Measurements from ENCODE around the gene PAQR5. TPM values are rescaled to one million over a fixed set of nuclear protein-coding genes. Genes with fewer than 3 reads are reported as not detected.

PAQR5 gene
- total and polyA plus RNA-seq, 2 donors (not counting 3 experiments of a cell fraction or from before 2014, with no cell fraction given): 0.08 to 0.09 TPM

DNA sequence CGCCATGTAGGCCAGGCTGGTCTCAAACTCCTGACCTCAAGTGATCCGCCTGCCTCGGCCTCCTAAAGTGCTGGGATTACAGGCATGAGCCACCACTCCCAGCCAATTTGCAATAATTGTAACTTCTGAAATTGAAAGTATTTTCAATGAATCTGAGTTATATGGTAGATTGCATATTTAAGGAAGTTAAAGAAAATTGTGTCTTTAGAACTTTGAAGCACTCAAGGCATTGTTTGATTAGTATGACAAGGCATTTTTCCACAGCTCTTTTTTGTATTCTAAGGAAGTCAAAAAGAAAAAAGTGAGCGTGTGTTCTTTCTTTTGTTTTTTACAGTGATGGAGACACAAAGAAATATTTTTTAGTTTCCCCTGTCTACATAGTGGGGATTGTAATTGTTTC is 138.2 kb downstream of the PAQR5 start:
- Histone ChIP-seq H3K4me2 (ENCODE audit: insufficient read depth, low read length) (no peak overlapping the region), H3K9me3 (replicated peaks; ENCODE audit: control insufficient read depth, insufficient read depth, low read length) (no peaks in the 10 kb centered on the region), H3K9ac (replicated peaks; ENCODE audit: extremely low read depth, insufficient read depth, low read length) (no peak overlapping the region), H3K27ac (ENCODE audit: insufficient read depth, low read depth, low read length) (no peak overlapping the region), H3K4me1 (ENCODE audit: control insufficient read depth, extremely low read depth, insufficient read depth, low read length) (no peaks in the 10 kb centered on the region), H3K4me3 (replicated peaks in 1 of 3; ENCODE audit: insufficient read depth in 1 of 3, low read depth in 1 of 3, low read length in 3 of 3) (no peak overlapping the region), H3K27me3 (ENCODE audit: control insufficient read depth in 2 of 2, insufficient read depth in 2 of 2, low read length in 2 of 2) (no peaks in the 10 kb centered on the region), H3K9me1 (replicated peaks; ENCODE audit: control insufficient read depth, extremely low read depth, insufficient read depth, low read length) (no peaks in the 10 kb centered on the region), H2AFZ (ENCODE audit: low read depth, low read length) (no peak overlapping the region), H3K79me2 (ENCODE audit: control insufficient read depth, insufficient read depth, low read length) (peaks cover 7% of the 10 kb centered on the region), H3K36me3 (ENCODE audit: control insufficient read depth in 2 of 2, extremely low read depth in 1 of 2, insufficient read depth in 2 of 2, low read length in 2 of 2) (peaks cover 6 to 34% of the 10 kb centered on the region in 2 experiments), H4K20me1 (replicated peaks; ENCODE audit: control insufficient read depth, extremely low read depth, insufficient read depth, low read length) (no peaks in the 10 kb centered on the region)
- TF ChIP-seq, protein P1, sequence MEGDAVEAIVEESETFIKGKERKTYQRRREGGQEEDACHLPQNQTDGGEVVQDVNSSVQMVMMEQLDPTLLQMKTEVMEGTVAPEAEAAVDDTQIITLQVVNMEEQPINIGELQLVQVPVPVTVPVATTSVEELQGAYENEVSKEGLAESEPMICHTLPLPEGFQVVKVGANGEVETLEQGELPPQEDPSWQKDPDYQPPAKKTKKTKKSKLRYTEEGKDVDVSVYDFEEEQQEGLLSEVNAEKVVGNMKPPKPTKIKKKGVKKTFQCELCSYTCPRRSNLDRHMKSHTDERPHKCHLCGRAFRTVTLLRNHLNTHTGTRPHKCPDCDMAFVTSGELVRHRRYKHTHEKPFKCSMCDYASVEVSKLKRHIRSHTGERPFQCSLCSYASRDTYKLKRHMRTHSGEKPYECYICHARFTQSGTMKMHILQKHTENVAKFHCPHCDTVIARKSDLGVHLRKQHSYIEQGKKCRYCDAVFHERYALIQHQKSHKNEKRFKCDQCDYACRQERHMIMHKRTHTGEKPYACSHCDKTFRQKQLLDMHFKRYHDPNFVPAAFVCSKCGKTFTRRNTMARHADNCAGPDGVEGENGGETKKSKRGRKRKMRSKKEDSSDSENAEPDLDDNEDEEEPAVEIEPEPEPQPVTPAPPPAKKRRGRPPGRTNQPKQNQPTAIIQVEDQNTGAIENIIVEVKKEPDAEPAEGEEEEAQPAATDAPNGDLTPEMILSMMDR (IDR thresholded peaks at IDR 0.05; ENCODE audit: extremely low read depth in 1 of 2, insufficient read depth in 1 of 2, low read depth in 1 of 2, low read length in 2 of 2): no peak
- TF ChIP-seq POLR2A (IDR thresholded peaks at IDR 0.05; ENCODE audit: low read depth, low read length) (no peak), EZH2 (IDR thresholded peaks at IDR 0.05; ENCODE audit: borderline replicate concordance, low read depth, low read length, severe bottlenecking) (no peak), MYC (IDR thresholded peaks at IDR 0.05; ENCODE audit: low read depth, low read length) (no peak), POLR2AphosphoS5 (IDR thresholded peaks at IDR 0.05; ENCODE audit: insufficient read depth, low read depth, low read length) (no peak), GATA2 (IDR thresholded peaks at IDR 0.05; ENCODE audit: insufficient read depth, insufficient read length, low read depth, low read length) (no peak), FOS (IDR thresholded peaks at IDR 0.05; ENCODE audit: borderline replicate concordance, insufficient read depth, low read length) (no peak), JUN (IDR thresholded peaks at IDR 0.05; ENCODE audit: borderline replicate concordance, insufficient read depth, insufficient read length, low read depth) (no peak)
- TF ChIP-seq, protein P2, sequence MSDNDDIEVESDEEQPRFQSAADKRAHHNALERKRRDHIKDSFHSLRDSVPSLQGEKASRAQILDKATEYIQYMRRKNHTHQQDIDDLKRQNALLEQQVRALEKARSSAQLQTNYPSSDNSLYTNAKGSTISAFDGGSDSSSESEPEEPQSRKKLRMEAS (IDR thresholded peaks at IDR 0.05; ENCODE audit: insufficient read depth, insufficient read length): no peak
- BruUV-seq (replicated peaks): no TSS peak
- FAIRE-seq (no peak), DNase-seq (ENCODE audit: low read depth, low spot score) (no peak)
- POLR2A ChIA-PET: no interaction called here
- intact Hi-C loops (cut with micrococcal nuclease): no loop called here
- dilution Hi-C loops (cut with MboI; ENCODE audit: extremely low pct_ligation_motif_present, low sequenced_read_pairs): no loop called here
- CTCF ChIA-PET: no interaction called here

Measured in endothelial cell of umbilical vein (primary cell).